Subcutaneous adipose tissue (tissue), 4 donors: ENCODE results near the gene ANO7. TPM values are rescaled to one million over a fixed set of nuclear protein-coding genes. Genes with fewer than 3 reads are reported as not detected.

Source experiments
- CTCF ChIP-seq: fragments of 450-650 bp; IDR thresholded peaks from one replicate; pipeline ENCODE4 v1.5.1; 2016; ENCODE audit warnings: low read depth, mild to moderate bottlenecking, control low read depth, antibody characterized with exemption, moderate library complexity
- total RNA-seq, 4 donors: library from RNA; depleted of rRNA; stranded (reverse); fragments of >200 nt; gene quantifications; one replicate each; pipeline ENCODE4 v1.1.0, GENCODE V29; 2016

The ANO7 gene
- total RNA-seq, 4 donors from 2014 or later, result 0.34 to 0.66 (median 0.65) TPM; not detected in 1

DNA sequence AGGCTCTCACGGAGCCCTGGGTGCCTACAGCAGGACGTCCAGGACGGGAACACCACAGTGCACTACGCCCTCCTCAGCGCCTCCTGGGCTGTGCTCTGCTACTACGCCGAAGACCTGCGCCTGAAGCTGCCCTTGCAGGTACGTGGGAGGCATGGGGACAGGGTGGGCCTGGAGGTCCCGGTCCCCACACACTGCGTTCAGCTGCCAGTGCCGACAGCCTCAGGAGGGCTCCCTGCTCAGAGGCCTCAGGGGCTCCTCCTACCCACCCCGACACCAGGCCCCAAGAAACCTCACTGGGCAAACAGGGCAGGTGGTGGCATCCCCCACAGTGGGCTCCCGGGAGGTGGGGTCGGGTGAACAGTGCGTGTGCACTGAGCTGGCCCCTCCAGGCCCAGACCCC, 10.8 kb downstream of the ANO7 start:
- no peak for TF ChIP-seq CTCF

- TF ChIP-seq CTCF, result no peak
Measured at GRCh38 chr2:241199897-241200821, 11.7 kb downstream of the ANO7 start.

GRCh38 chr2:241200822-241201395, 12.4 kb downstream of the ANO7 start:
- TF ChIP-seq CTCF, result no peak

- TF ChIP-seq CTCF, result no peak
Measured at GRCh38 chr2:241201445-241202267, 13.2 kb downstream of the ANO7 start.

DNA sequence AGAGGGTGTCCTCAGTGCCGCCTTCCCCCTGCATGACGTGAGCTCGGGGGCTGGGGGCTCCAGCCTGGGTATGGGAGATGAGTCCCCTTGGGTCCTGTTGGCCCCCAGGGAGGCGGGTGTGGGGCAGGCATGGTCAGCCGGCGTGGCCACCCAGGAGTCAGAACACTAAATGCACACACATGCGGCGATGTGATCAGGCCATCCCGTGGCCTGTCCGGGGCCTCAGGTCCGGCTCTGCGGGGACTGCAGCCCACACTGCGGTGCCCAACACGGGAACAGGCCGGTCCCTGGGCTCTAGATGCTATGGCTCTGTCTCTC, 13.8 kb downstream of the ANO7 start:
- TF ChIP-seq CTCF, result no peak

- TF ChIP-seq CTCF, result no peak
Measured at GRCh38 chr2:241202681-241203080, 14.2 kb downstream of the ANO7 start.
